Measurements from ENCODE around the gene MRPL4.
A peak's percentile ranks its signal among the peaks of the same experiment; 100 is the strongest.

The MRPL4 gene

GRCh38 chr19:10290357-10290875 is 38.4 kb downstream of the MRPL4 start:
- DNase-seq = no peak

DNA sequence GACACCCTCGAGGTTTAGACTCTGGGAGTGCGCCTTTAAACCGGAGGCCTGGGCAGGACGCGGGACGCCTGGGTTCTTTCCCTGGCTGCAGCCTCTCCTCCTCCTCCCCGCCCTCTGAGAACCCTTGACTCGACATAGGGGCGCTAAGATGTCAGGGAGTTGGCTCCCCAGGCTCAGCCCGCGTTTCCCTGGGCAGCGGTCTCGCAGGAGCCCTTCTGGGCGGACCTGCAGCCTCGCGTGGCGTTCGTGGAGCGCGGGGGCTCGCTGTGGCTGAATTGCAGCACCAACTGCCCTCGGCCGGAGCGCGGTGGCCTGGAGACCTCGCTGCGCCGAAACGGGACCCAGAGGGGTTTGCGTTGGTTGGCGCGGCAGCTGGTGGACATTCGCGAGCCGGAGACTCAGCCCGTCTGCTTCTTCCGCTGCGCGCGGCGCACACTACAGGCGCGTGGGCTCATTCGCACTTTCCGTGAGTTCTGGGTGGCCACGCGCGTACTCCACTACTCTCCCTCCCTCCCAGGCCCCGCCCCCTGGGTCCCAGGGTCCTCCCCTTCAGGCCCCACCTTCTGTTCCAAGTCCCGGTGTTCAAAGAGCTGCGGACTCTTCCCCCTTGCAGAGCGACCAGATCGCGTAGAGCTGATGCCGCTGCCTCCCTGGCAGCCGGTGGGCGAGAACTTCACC is 39.0 kb downstream of the MRPL4 start:
- peak; percentile 68 for DNase-seq

GRCh38 chr19:10291554-10292205 is 39.7 kb downstream of the MRPL4 start:
- no peak for DNase-seq

- peak; percentile 68 for DNase-seq
Measured at GRCh38 chr19:10292206-10292788, 40.3 kb downstream of the MRPL4 start.

- no peak for DNase-seq
Measured at GRCh38 chr19:10292789-10293636, 41.0 kb downstream of the MRPL4 start.

DNA sequence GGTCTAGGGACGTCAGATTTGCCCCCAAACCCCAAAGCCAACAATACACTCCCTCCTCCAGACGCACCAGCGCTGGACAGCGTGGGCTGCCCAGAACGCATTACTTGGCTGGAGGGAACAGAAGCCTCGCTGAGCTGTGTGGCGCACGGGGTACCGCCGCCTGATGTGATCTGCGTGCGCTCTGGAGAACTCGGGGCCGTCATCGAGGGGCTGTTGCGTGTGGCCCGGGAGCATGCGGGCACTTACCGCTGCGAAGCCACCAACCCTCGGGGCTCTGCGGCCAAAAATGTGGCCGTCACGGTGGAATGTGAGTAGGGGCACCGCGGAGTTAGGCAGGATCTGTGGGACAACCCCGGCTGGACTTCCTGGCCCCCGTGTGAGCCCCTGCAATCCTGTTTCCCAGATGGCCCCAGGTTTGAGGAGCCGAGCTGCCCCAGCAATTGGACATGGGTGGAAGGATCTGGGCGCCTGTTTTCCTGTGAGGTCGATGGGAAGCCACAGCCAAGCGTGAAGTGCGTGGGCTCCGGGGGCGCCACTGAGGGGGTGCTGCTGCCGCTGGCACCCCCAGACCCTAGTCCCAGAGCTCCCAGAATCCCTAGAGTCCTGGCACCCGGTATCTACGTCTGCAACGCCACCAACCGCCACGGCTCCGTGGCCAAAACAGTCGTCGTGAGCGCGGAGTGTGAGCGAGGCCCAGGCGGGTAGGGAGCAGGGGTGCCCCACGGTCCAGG is 41.8 kb downstream of the MRPL4 start:
- DNase-seq = no peak

GRCh38 chr19:10294368-10294697 is 42.3 kb downstream of the MRPL4 start:
- no peak for DNase-seq

DNA sequence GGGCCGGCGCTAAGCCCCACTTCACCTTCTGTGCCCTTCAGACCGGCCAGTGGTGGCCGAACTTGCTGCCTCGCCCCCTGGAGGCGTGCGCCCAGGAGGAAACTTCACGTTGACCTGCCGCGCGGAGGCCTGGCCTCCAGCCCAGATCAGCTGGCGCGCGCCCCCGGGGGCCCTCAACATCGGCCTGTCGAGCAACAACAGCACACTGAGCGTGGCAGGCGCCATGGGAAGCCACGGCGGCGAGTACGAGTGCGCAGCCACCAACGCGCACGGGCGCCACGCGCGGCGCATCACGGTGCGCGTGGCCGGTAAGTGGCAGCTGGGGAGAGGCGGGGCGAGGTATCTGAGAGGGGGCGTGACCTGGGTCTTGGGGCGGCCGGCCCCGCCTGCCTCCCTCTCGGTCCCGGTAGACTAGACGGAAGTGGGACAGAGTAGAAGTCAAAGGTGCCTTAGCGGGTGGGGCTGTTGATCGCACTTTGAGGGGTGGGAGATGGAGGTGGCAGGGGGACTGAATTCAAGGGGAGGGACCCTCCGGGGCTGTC is 43.4 kb downstream of the MRPL4 start:
- peak; percentile 65 for DNase-seq

- no peak for DNase-seq
Measured at GRCh38 chr19:10295847-10296591, 44.0 kb downstream of the MRPL4 start.

GRCh38 chr19:10299545-10300458 is 47.8 kb downstream of the MRPL4 start:
- DNase-seq = no peak

DNA sequence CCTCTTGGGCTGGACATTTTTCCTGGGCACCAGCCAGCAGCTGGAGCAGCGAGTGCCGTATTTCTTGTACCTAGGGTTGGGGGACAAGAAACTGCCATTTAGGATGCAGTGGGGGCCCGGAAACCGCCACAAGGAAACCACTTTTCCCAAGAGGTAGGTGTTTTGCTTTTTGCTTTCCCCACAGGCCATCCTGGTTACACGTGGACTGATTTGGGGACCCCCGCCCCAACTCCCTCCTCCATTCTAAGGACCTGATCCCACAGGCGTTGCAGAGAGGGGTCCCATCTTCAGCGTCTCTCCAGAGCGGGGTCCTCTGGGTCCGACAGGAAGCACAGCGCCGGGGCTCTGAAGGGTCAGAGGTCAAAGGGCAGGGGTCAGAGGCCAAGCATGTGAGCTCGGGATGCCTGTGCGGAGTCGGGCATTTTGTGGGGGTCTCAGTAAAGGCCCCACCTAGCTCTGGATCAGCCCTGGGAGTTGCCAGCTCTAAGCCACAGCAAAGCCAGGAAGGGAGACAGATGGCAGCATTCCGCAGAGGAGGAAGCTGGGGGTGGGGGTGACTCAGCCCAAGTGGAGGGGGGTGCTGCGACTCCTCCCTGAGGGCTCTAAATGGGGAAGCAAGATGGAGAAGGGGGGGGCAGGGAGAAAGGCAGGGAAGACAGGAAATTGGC is 53.3 kb downstream of the MRPL4 start:
- DNase-seq = no peak

GRCh38 chr19:10306327-10306726 is 54.3 kb downstream of the MRPL4 start:
- no peak for DNase-seq

DNA sequence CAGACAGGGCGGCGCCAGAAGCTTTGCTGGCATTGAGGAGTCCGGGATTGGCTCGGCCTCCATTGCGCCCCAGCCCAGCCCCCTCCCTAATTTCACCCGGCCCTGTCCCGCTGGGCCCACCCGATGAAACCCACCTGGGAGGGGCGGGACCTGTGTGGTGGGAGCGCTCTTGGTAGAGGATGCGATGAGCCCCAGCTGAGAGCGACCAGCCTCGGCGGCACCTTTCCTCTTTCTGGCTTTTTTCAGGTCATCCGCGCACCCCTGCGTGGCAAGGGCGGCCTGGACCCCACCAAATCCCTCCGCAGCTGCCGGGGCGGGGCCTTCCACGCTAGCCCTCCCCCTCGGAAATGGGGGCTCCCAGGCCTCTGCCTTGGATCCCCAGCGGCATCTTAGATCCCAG is 57.4 kb downstream of the MRPL4 start, which contains the start of gene ZGLP1:
ZGLP1 (minus strand) TSS at position 393 of the 400 bp plus-strand sequence.
- no peak for DNase-seq
